ENCODE measurements around the gene MAVS.
A peak's percentile ranks its signal among the peaks of the same experiment; 100 is the strongest.
"Not testable (repeated sequence)": the region's sequence is repeated elsewhere in the genome, so short reads cannot be mapped to it uniquely, and the experiment has no call there.

The MAVS gene

DNA sequence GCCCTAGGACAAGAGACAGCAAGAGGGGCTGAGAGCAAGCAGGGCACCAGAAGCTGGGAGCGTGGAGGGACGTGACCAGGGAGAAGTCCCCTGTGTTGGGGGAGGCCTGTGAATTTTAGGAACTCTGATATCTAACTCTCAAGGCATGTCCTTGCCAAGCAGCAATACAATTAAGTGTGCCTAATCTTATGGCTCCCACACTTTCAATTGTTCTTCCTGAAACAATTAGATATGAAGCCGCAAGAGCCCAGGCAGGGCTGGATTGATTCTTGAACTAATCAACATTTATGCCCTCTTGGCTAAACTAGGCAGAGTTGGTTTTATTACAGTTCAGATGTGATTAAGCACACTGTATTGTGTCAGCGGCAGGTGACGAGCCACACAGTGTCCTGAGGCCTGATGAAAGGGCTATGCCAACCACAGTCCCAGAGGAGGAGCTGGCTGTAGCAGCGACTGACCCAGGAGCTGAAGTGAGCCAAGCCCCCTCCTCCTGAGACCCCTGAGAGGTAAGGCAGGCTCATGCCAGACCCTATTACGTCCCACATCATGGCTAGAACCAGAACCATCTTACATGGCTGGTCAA lies 4.2 kb upstream of the MAVS start:
- no peak for ATAC-seq (replicated peaks; ENCODE audit: extremely low read depth, poor library complexity, severe bottlenecking)
- Mint-ChIP-seq H3K27ac (ENCODE audit: low read depth) (no peak overlapping the region), H3K36me3 (ENCODE audit: insufficient read depth) (peaks cover 2% of the 10 kb centered on the region), H3K9me3 (no peaks in the 10 kb centered on the region), H3K27me3 (no peaks in the 10 kb centered on the region), H3K4me1 (peaks cover 8% of the 10 kb centered on the region), H3K4me3 (no peak overlapping the region)
- no peak for DNase-seq (ENCODE audit: low spot score in 2 of 2)

GRCh38 chr20:3843490-3843889 lies 3.1 kb upstream of the MAVS start:
- DNase-seq (ENCODE audit: low spot score in 2 of 2) (no peak), ATAC-seq (replicated peaks; ENCODE audit: extremely low read depth, poor library complexity, severe bottlenecking) (no peak)
- Mint-ChIP-seq H3K9me3 (no peaks in the 10 kb centered on the region), H3K4me3 (no peak overlapping the region), H3K27ac (ENCODE audit: low read depth) (no peak overlapping the region), H3K27me3 (no peaks in the 10 kb centered on the region), H3K36me3 (ENCODE audit: insufficient read depth) (peaks cover 2% of the 10 kb centered on the region), H3K4me1 (peaks cover 16% of the 10 kb centered on the region)

DNA sequence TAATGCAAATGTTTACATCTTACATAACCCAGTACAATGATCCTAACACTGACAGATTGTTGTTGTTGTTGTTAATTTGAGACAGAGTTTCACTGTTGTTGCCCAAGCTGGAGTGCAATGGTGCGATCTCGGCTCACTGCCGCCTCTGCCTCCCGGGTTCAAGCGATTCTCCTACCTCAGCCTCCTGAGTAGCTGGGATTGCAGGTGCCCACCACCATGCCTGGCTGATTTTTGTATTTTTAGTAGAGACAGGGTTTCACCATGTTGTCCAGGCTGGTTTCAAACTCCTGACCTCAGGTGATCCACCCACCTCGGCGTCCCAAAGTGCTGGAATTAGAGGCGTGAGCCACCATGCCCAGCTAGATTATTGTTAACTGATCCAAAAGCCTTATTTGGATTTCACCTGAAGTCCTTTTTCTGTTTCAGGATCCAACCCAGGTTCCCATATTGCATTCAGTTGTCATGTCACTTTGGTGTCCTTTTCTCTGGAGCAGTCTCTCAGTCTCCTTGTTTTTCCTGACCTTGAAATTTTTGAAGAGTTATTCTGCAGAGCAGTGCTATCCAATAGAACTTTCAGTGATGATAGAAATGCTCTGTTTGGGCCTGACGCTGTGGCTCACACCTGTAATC lies 2.5 kb upstream of the MAVS start:
- not testable (repeated sequence) for H3K9me3 Mint-ChIP-seq; H3K4me3 Mint-ChIP-seq; DNase-seq (ENCODE audit: low spot score in 2 of 2); ATAC-seq (replicated peaks; ENCODE audit: extremely low read depth, poor library complexity, severe bottlenecking); H3K27ac Mint-ChIP-seq (ENCODE audit: low read depth); H3K36me3 Mint-ChIP-seq (ENCODE audit: insufficient read depth); H3K27me3 Mint-ChIP-seq
- H3K4me1 Mint-ChIP-seq = peaks cover 22% of the 10 kb centered on the region

- Mint-ChIP-seq H3K27ac (ENCODE audit: low read depth) (peak overlapping the region; percentile 91), H3K4me1 (peaks cover 30% of the 10 kb centered on the region), H3K9me3 (no peaks in the 10 kb centered on the region), H3K27me3 (no peaks in the 10 kb centered on the region), H3K36me3 (ENCODE audit: insufficient read depth) (peaks cover 5% of the 10 kb centered on the region), H3K4me3 (peak overlapping the region; percentile 87)
- DNase-seq (ENCODE audit: low spot score in 2 of 2) = no peak
- no peak for ATAC-seq (replicated peaks; ENCODE audit: extremely low read depth, poor library complexity, severe bottlenecking)
These were observed 275 bp upstream of the MAVS start for GRCh38 chr20:3846378-3846739.

- Mint-ChIP-seq H3K36me3 (ENCODE audit: insufficient read depth) (peaks cover 5% of the 10 kb centered on the region), H3K4me1 (peaks cover 30% of the 10 kb centered on the region), H3K27ac (ENCODE audit: low read depth) (peak overlapping the region; percentile 91), H3K4me3 (peak overlapping the region; percentile 87), H3K9me3 (no peaks in the 10 kb centered on the region), H3K27me3 (no peaks in the 10 kb centered on the region)
- no peak for ATAC-seq (replicated peaks; ENCODE audit: extremely low read depth, poor library complexity, severe bottlenecking)
- no peak for DNase-seq (ENCODE audit: low spot score in 2 of 2)
These were observed 851 bp downstream of the MAVS start for GRCh38 chr20:3847429-3847940.

DNA sequence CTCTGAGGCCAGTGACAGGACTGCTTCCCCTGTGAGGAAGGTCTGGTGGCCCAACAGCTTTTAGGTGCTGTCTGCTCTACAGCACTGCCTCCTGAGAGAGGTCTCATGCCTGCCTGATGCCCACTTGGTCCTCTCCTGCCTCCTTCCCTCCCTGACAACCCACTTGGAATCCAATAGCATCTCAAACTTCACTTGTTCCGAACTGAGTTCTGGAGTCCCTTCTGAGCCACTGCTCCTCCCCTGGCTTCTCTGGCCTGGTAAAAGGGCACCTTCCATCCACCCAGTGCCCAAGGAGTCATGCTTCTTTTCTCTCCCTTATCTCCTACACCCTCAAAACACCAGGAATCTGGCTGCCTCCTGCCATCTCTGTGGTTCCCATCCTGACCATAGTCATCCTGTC lies 1.9 kb downstream of the MAVS start:
- Mint-ChIP-seq H3K4me3 (peak overlapping the region; percentile 87), H3K27me3 (no peaks in the 10 kb centered on the region), H3K36me3 (ENCODE audit: insufficient read depth) (peaks cover 5% of the 10 kb centered on the region), H3K4me1 (peaks cover 30% of the 10 kb centered on the region), H3K27ac (ENCODE audit: low read depth) (peak overlapping the region; percentile 86), H3K9me3 (no peaks in the 10 kb centered on the region)
- DNase-seq (ENCODE audit: low spot score in 2 of 2) (no peak), ATAC-seq (replicated peaks; ENCODE audit: extremely low read depth, poor library complexity, severe bottlenecking) (no peak)

- Mint-ChIP-seq H3K27me3 (no peaks in the 10 kb centered on the region), H3K9me3 (no peaks in the 10 kb centered on the region), H3K4me1 (peaks cover 24% of the 10 kb centered on the region), H3K27ac (ENCODE audit: low read depth) (no peak overlapping the region), H3K36me3 (ENCODE audit: insufficient read depth) (peaks cover 20% of the 10 kb centered on the region), H3K4me3 (no peak overlapping the region)
- ATAC-seq (replicated peaks; ENCODE audit: extremely low read depth, poor library complexity, severe bottlenecking) = peak; percentile 32
- no peak for DNase-seq (ENCODE audit: low spot score in 2 of 2)
These were observed 7.8 kb downstream of the MAVS start for GRCh38 chr20:3854462-3854871.

- Mint-ChIP-seq H3K36me3 (ENCODE audit: insufficient read depth) (peaks cover 35% of the 10 kb centered on the region), H3K4me3 (no peak overlapping the region), H3K27ac (ENCODE audit: low read depth) (no peak overlapping the region), H3K4me1 (peaks cover 20% of the 10 kb centered on the region), H3K27me3 (no peaks in the 10 kb centered on the region), H3K9me3 (no peaks in the 10 kb centered on the region)
- ATAC-seq (replicated peaks; ENCODE audit: extremely low read depth, poor library complexity, severe bottlenecking) = no peak
- DNase-seq (ENCODE audit: low spot score in 2 of 2) = no peak
These were observed 10.8 kb downstream of the MAVS start for GRCh38 chr20:3857405-3857804.

DNA sequence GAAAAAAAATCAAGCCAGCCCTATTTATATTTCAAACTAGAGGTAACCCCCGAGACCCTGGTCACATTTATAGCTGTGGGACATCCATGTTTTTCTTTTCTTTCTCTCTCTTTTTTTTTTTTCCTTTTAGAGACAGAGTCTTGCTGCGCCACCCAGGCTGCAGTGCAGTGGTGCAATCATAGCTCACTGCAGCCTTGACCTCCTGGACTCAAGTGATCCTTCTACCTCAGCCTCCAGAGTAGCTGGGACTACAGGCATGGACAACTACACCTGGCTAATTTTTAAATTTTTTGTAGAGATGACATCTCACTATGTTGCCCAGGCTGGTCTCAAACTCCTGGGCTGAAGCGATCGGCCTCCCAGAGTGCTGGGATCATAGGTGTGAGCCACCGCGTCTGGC lies 12.1 kb downstream of the MAVS start:
- Mint-ChIP-seq H3K4me1 (peaks cover 20% of the 10 kb centered on the region), H3K27me3 (no peaks in the 10 kb centered on the region), H3K36me3 (ENCODE audit: insufficient read depth) (peaks cover 45% of the 10 kb centered on the region), H3K4me3 (no peak overlapping the region), H3K9me3 (no peaks in the 10 kb centered on the region), H3K27ac (ENCODE audit: low read depth) (no peak overlapping the region)
- DNase-seq (ENCODE audit: low spot score in 2 of 2) = no peak
- ATAC-seq (replicated peaks; ENCODE audit: extremely low read depth, poor library complexity, severe bottlenecking) = no peak

GRCh38 chr20:3861191-3861590 lies 14.6 kb downstream of the MAVS start:
- H3K27ac Mint-ChIP-seq (ENCODE audit: low read depth) = no peak overlapping the region
- no peaks in the 10 kb centered on the region for H3K27me3 Mint-ChIP-seq
- no peak overlapping the region for H3K4me3 Mint-ChIP-seq
- ATAC-seq (replicated peaks; ENCODE audit: extremely low read depth, poor library complexity, severe bottlenecking) (no peak), DNase-seq (ENCODE audit: low spot score in 2 of 2) (no peak)
- H3K9me3 Mint-ChIP-seq = no peaks in the 10 kb centered on the region
- peaks cover 13% of the 10 kb centered on the region for H3K4me1 Mint-ChIP-seq
- H3K36me3 Mint-ChIP-seq (ENCODE audit: insufficient read depth) = peaks cover 44% of the 10 kb centered on the region

- H3K27ac Mint-ChIP-seq (ENCODE audit: low read depth) = no peak overlapping the region
- no peak for ATAC-seq (replicated peaks; ENCODE audit: extremely low read depth, poor library complexity, severe bottlenecking)
- DNase-seq (ENCODE audit: low spot score in 2 of 2) = no peak
- no peaks in the 10 kb centered on the region for H3K27me3 Mint-ChIP-seq
- H3K4me1 Mint-ChIP-seq = peaks cover 7% of the 10 kb centered on the region
- peaks cover 40% of the 10 kb centered on the region for H3K36me3 Mint-ChIP-seq (ENCODE audit: insufficient read depth)
- no peak overlapping the region for H3K4me3 Mint-ChIP-seq
- H3K9me3 Mint-ChIP-seq = no peaks in the 10 kb centered on the region
These were observed 15.7 kb downstream of the MAVS start for GRCh38 chr20:3862333-3862732.

DNA sequence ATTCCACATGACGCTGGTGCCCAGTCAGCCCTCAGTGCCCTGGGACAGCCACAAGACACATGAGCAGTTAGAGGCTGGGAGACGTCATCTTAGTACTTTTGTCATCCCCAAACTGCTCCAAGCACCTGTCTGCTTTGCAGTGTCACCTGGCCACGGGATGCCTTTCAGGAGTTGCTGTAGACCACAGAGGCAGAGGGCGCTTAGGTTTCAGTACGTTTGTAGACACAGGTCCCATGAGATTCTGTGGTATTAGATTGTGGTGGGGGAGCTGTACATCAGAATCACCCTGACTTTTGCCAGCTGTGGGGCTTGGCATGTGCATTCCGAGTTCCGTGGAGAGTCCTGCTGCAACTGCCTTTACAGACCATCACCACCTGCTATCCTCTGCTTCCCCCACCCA lies 16.7 kb downstream of the MAVS start:
- Mint-ChIP-seq H3K27ac (ENCODE audit: low read depth) (peak overlapping the region; percentile 41), H3K4me3 (no peak overlapping the region), H3K9me3 (no peaks in the 10 kb centered on the region), H3K36me3 (ENCODE audit: insufficient read depth) (peaks cover 38% of the 10 kb centered on the region), H3K4me1 (no peaks in the 10 kb centered on the region), H3K27me3 (no peaks in the 10 kb centered on the region)
- ATAC-seq (replicated peaks; ENCODE audit: extremely low read depth, poor library complexity, severe bottlenecking) (no peak), DNase-seq (ENCODE audit: low spot score in 2 of 2) (no peak)

DNA sequence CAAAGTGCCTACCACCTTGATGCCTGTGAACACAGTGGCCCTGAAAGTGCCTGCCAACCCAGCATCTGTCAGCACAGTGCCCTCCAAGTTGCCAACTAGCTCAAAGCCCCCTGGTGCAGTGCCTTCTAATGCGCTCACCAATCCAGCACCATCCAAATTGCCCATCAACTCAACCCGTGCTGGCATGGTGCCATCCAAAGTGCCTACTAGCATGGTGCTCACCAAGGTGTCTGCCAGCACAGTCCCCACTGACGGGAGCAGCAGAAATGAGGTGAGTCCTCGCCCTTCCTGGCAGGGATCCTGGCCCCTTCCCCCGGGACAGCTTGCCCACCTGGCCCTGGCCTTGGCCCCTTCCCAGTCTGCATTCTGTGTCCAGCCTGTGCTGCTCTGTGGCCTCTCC lies 17.9 kb downstream of the MAVS start:
- H3K27ac Mint-ChIP-seq (ENCODE audit: low read depth) = no peak overlapping the region
- no peaks in the 10 kb centered on the region for H3K27me3 Mint-ChIP-seq
- no peak for DNase-seq (ENCODE audit: low spot score in 2 of 2)
- no peaks in the 10 kb centered on the region for H3K9me3 Mint-ChIP-seq
- no peak for ATAC-seq (replicated peaks; ENCODE audit: extremely low read depth, poor library complexity, severe bottlenecking)
- H3K4me3 Mint-ChIP-seq = no peak overlapping the region
- no peaks in the 10 kb centered on the region for H3K4me1 Mint-ChIP-seq
- peaks cover 38% of the 10 kb centered on the region for H3K36me3 Mint-ChIP-seq (ENCODE audit: insufficient read depth)

All from central memory CD8-positive, alpha-beta T cell (primary cell).